ENCODE measurements around the gene BEST4.
"Not testable (repeated sequence)": the region's sequence is repeated elsewhere in the genome, so short reads cannot be mapped to it uniquely, and the experiment has no call there.

The BEST4 gene

GRCh38 chr1:44819196-44819607 lies 31.2 kb upstream of the BEST4 start:
- no peak for DNase-seq (ENCODE audit: low read depth)

- no peak for DNase-seq (ENCODE audit: low read depth)
Observed at GRCh38 chr1:44817771-44818495, 30.0 kb upstream of the BEST4 start.

GRCh38 chr1:44817307-44817706 lies 29.3 kb upstream of the BEST4 start:
- DNase-seq (ENCODE audit: low read depth): no peak

- DNase-seq (ENCODE audit: low read depth): not testable (repeated sequence)
Observed at GRCh38 chr1:44815926-44816325, 28.0 kb upstream of the BEST4 start.

- no peak for DNase-seq (ENCODE audit: low read depth)
Observed at GRCh38 chr1:44812822-44813543, 25.0 kb upstream of the BEST4 start.

GRCh38 chr1:44811234-44811633 lies 23.3 kb upstream of the BEST4 start:
- DNase-seq (ENCODE audit: low read depth): no peak

GRCh38 chr1:44810762-44811105 lies 22.8 kb upstream of the BEST4 start:
- DNase-seq (ENCODE audit: low read depth): not testable (repeated sequence)

GRCh38 chr1:44810101-44810761 lies 22.3 kb upstream of the BEST4 start:
- peak; percentile 95 for DNase-seq (ENCODE audit: low read depth)

- peak; percentile 81 for DNase-seq (ENCODE audit: low read depth)
Observed at GRCh38 chr1:44808938-44809917, 21.3 kb upstream of the BEST4 start.

- peak; percentile 94 for DNase-seq (ENCODE audit: low read depth)
Observed at GRCh38 chr1:44808063-44808937, 20.3 kb upstream of the BEST4 start, which contains the start of gene BTBD19. Gene BTBD19 (plus strand): TSS chr1:44808523. CDS start chr1:44808821, 298 bp downstream.

- peak; percentile 99 for DNase-seq (ENCODE audit: low read depth)
Observed at GRCh38 chr1:44807364-44808062, 19.5 kb upstream of the BEST4 start.

GRCh38 chr1:44806704-44807363 lies 18.9 kb upstream of the BEST4 start, which contains the start of gene DYNLT4:
Gene DYNLT4 (minus strand): TSS chr1:44807351. CDS start chr1:44806668, 683 bp downstream.
- DNase-seq (ENCODE audit: low read depth): no peak

GRCh38 chr1:44806025-44806703 lies 18.2 kb upstream of the BEST4 start:
- no peak for DNase-seq (ENCODE audit: low read depth)

GRCh38 chr1:44805311-44806024 lies 17.5 kb upstream of the BEST4 start:
- DNase-seq (ENCODE audit: low read depth): no peak

GRCh38 chr1:44803312-44804095 lies 15.5 kb upstream of the BEST4 start:
- no peak for DNase-seq (ENCODE audit: low read depth)

GRCh38 chr1:44803062-44803311 lies 15.0 kb upstream of the BEST4 start:
- no peak for DNase-seq (ENCODE audit: low read depth)

GRCh38 chr1:44802306-44803061 lies 14.5 kb upstream of the BEST4 start:
- no peak for DNase-seq (ENCODE audit: low read depth)
